Prostate gland (tissue), 2 donors: ENCODE results near the gene INSL3. TPM values are rescaled to one million over a fixed set of nuclear protein-coding genes. Genes with fewer than 3 reads are reported as not detected.

Experiments
- DNase-seq: peaks from one replicate; pipeline ENCODE4 v3.0.0-alpha.2; 2019; ENCODE audit warnings: low spot score
- H3K27ac ChIP-seq, 2 donors: fragments of 200-600 bp; sonication (generic); 2 replicates each; pipeline ENCODE4 v1.5.1; 2017 to 2019
- H3K27me3 ChIP-seq: fragments of 200-600 bp; sonication (generic); replicated peaks from 2 replicates; pipeline ENCODE4 v1.5.1; 2019; ENCODE audit not compliant: insufficient read depth
- H3K36me3 ChIP-seq, 2 donors: fragments of 200-600 bp; sonication (generic); 1 replicate in 1 of 2; 2 replicates in 1 of 2; pipeline versions ENCODE4 v1.5.1 to v1.8.1; 2017 to 2019
- H3K4me1 ChIP-seq: fragments of 200-600 bp; sonication (generic); replicated peaks from 2 replicates; pipeline ENCODE4 v1.5.1; 2019
- H3K4me3 ChIP-seq, 2 donors: fragments of 200-600 bp; sonication (generic); 2 replicates each; pipeline ENCODE4 v1.5.1; 2017 to 2019
- H3K9me3 ChIP-seq: fragments of 200-600 bp; sonication (generic); 2 replicates; pipeline ENCODE4 v1.5.1; 2017
- CTCF ChIP-seq, 4 experiments: fragments of 200-600 bp in 2 of 4; fragments of 450-650 bp in 2 of 4; sonication (generic) in 2 of 4; IDR thresholded peaks; 1 replicate in 3 of 4; 2 replicates in 1 of 4; pipeline ENCODE4 v1.5.1; 2016 to 2019; ENCODE audit warnings: antibody characterized with exemption in 4 of 4, mild to moderate bottlenecking in 2 of 4, moderate library complexity in 2 of 4
- POLR2A ChIP-seq: fragments of 450-650 bp; IDR thresholded peaks from one replicate; pipeline ENCODE4 v1.6.1; 2016; ENCODE audit warnings: antibody characterized with exemption, mild to moderate bottlenecking
- POLR2AphosphoS5 ChIP-seq: sonication (generic); formaldehyde crosslinking; IDR thresholded peaks from one replicate; pipeline ENCODE4 v1.6.1; 2017; ENCODE audit warnings: antibody characterized with exemption
- WGBS: methylation state at CpG from one replicate; pipeline ENCODE4 v1.1.5; 2018; 5-methylcytosine and 5-hydroxymethylcytosine counted together
- intact Hi-C: fragments of 100-400 bp; cut with DNase I; formaldehyde crosslinking; loops from one replicate; pipeline ENCODE4 v1.14.2; 2022
- total RNA-seq, 2 donors: library from RNA; depleted of rRNA; stranded (reverse); fragments of >200 nt; gene quantifications; one replicate each; pipeline ENCODE4 v1.1.0, GENCODE V29; 2016

INSL3 gene
- total RNA-seq, 2 donors from 2014 or later = 117 TPM; not detected in 1

- 69% methylated on average over 6 of the region's 6 CpGs for WGBS
- no peaks in the 10 kb centered on the region for H3K4me1 ChIP-seq
- H3K27ac ChIP-seq = peak overlapping the region in 1 of 2 donors; percentile 65
- no peak for DNase-seq
- intact Hi-C loops = no loop called here
- H3K27me3 ChIP-seq = no peaks in the 10 kb centered on the region
- TF ChIP-seq POLR2AphosphoS5 (no peak), POLR2A (no peak), CTCF (IDR thresholded peaks at IDR 0.05) (no peak)
- no peaks in the 10 kb centered on the region for H3K36me3 ChIP-seq
- no peaks in the 10 kb centered on the region for H3K9me3 ChIP-seq
- no peak overlapping the region for H3K4me3 ChIP-seq
Measured at GRCh38 chr19:17796013-17796837, 25.1 kb downstream of the INSL3 start.

GRCh38 chr19:17795495-17795856 lies 25.8 kb downstream of the INSL3 start:
- H3K27me3 ChIP-seq = no peaks in the 10 kb centered on the region
- no peaks in the 10 kb centered on the region for H3K9me3 ChIP-seq
- DNase-seq = no peak
- peak overlapping the region in 1 of 2 donors; percentile 20 for H3K4me3 ChIP-seq
- H3K27ac ChIP-seq = peak overlapping the region in 1 of 2 donors; percentile 65
- no peaks in the 10 kb centered on the region for H3K4me1 ChIP-seq
- WGBS = 23% methylated on average over 14 of the region's 14 CpGs
- TF ChIP-seq CTCF (IDR thresholded peaks at IDR 0.05) (no peak), POLR2A (no peak), POLR2AphosphoS5 (no peak)
- intact Hi-C loops = no loop called here
- no peaks in the 10 kb centered on the region for H3K36me3 ChIP-seq

- H3K27ac ChIP-seq = peak within 1 kb of the TSS in 1 of 2 donors; percentile 65
- peak; percentile 30 for DNase-seq
Measured at GRCh38 chr19:17794731-17795494, 26.4 kb downstream of the INSL3 start, which contains the start of gene B3GNT3. Gene B3GNT3 (plus strand): TSS chr19:17795138. CDS start chr19:17807808, 12,670 bp downstream.

GRCh38 chr19:17794412-17794730 lies 26.9 kb downstream of the INSL3 start:
- DNase-seq = no peak
- TF ChIP-seq POLR2A (no peak), POLR2AphosphoS5 (no peak), CTCF (IDR thresholded peaks at IDR 0.05) (no peak)
- intact Hi-C loops = no loop called here
- no peaks in the 10 kb centered on the region for H3K36me3 ChIP-seq
- 49% methylated on average over 9 of the region's 9 CpGs for WGBS
- peak overlapping the region in 1 of 2 donors; percentile 20 for H3K4me3 ChIP-seq
- no peak overlapping the region for H3K27ac ChIP-seq
- H3K9me3 ChIP-seq = no peaks in the 10 kb centered on the region
- H3K4me1 ChIP-seq = no peaks in the 10 kb centered on the region
- no peaks in the 10 kb centered on the region for H3K27me3 ChIP-seq

More at GRCh38 chr19:17794731-17795494, 26.4 kb downstream of the INSL3 start, which contains the start of gene B3GNT3:
- Histone ChIP-seq H3K9me3 (no peaks in the 10 kb centered on the region), H3K4me1 (no peaks in the 10 kb centered on the region), H3K27me3 (no peaks in the 10 kb centered on the region), H3K36me3 (no peaks in the 10 kb centered on the region), H3K4me3 (peak within 1 kb of the TSS in 1 of 2 donors; percentile 20)
- TF ChIP-seq POLR2A (peak; percentile 76), CTCF (IDR thresholded peaks at IDR 0.05) (no peak)
- 5% methylated on average over 48 of the region's 50 CpGs for WGBS
- intact Hi-C loops = no loop called here
